GM18873 (cell line): Measurements from ENCODE around the gene TFPI2.

ENCODE experiments used
- ATAC-seq: cut with Tn5 transposase; IDR thresholded peaks from one replicate; pipeline ENCODE4 v1.9.1; 2021; ENCODE audit warnings: mild to moderate bottlenecking, moderate library complexity, moderate number of reproducible peaks; ENCODE audit not compliant: unreplicated experiment, low FRiP score

TFPI2 gene

GRCh38 chr7:93860261-93860660 is 30.3 kb downstream of the TFPI2 start:
- ATAC-seq: no peak

- ATAC-seq: no peak
Measured at GRCh38 chr7:93858857-93859256, 31.7 kb downstream of the TFPI2 start.

- no peak for ATAC-seq
Measured at GRCh38 chr7:93856323-93856722, 34.2 kb downstream of the TFPI2 start.

GRCh38 chr7:93855797-93856196 is 34.8 kb downstream of the TFPI2 start:
- ATAC-seq: no peak

- ATAC-seq: no peak
Measured at GRCh38 chr7:93854480-93854879, 36.1 kb downstream of the TFPI2 start.

- no peak for ATAC-seq
Measured at GRCh38 chr7:93851536-93851935, 39.0 kb downstream of the TFPI2 start.

GRCh38 chr7:93843260-93843659 is 47.3 kb downstream of the TFPI2 start:
- ATAC-seq: no peak

GRCh38 chr7:93838966-93839365 is 51.6 kb downstream of the TFPI2 start:
- no peak for ATAC-seq

GRCh38 chr7:93837245-93837644 is 53.3 kb downstream of the TFPI2 start:
- ATAC-seq: no peak

GRCh38 chr7:93836116-93836515 is 54.4 kb downstream of the TFPI2 start:
- ATAC-seq: no peak

GRCh38 chr7:93835702-93836101 is 54.9 kb downstream of the TFPI2 start:
- ATAC-seq: no peak
